Measurements from ENCODE around the gene MIPOL1.

- TF ChIP-seq CTCF (IDR thresholded peaks at IDR 0.05; ENCODE audit: extremely low read depth in 1 of 2, insufficient read depth in 1 of 2, low read depth in 1 of 2, low read length in 2 of 2) (no peak), POLR2A (IDR thresholded peaks at IDR 0.05; ENCODE audit: low read depth, low read length) (no peak), EZH2 (IDR thresholded peaks at IDR 0.05; ENCODE audit: borderline replicate concordance, low read depth, low read length, severe bottlenecking) (no peak), POLR2AphosphoS5 (IDR thresholded peaks at IDR 0.05; ENCODE audit: insufficient read depth, low read depth, low read length) (no peak), JUN (IDR thresholded peaks at IDR 0.05; ENCODE audit: borderline replicate concordance, insufficient read depth, insufficient read length, low read depth) (no peak), FOS (IDR thresholded peaks at IDR 0.05; ENCODE audit: borderline replicate concordance, insufficient read depth, low read length) (no peak)
Observed at GRCh38 chr14:37443461-37443860, 245.7 kb downstream of the MIPOL1 start.
